ENCODE data around the gene MARK3. TPM values are rescaled to one million over a fixed set of nuclear protein-coding genes. Genes with fewer than 3 reads are reported as not detected.

MARK3 gene
- total and polyA plus RNA-seq, 2 of the 4 experiments (the other 2 are of a cell fraction): 78.5 to 80.5 TPM

GRCh38 chr14:103449634-103450161 is 64.5 kb downstream of the MARK3 start:
- Histone ChIP-seq H3K9ac (ENCODE audit: low read depth, low read length) (no peak overlapping the region), H2AK5ac (ENCODE audit: low read depth, low read length) (no peak overlapping the region), H3K4me3 (ENCODE audit: insufficient read depth, low read depth, low read length) (no peak overlapping the region), H3K79me1 (ENCODE audit: low read depth in 1 of 2, low read length in 2 of 2) (peaks cover 30 to 73% of the 10 kb centered on the region in 2 experiments; a peak in 3 of 4 replicates), H2BK15ac (ENCODE audit: low read depth, low read length) (no peak overlapping the region), H3K9me3 (ENCODE audit: control insufficient read depth, insufficient read depth, low read length) (no peaks in the 10 kb centered on the region), H3K4me1 (ENCODE audit: control insufficient read depth, insufficient read depth, low read length) (peaks cover 13% of the 10 kb centered on the region), H4K5ac (ENCODE audit: low read depth, low read length) (no peak overlapping the region), H2BK120ac (ENCODE audit: low read depth, low read length) (no peak overlapping the region), H3K27me3 (ENCODE audit: control insufficient read depth, insufficient read depth, low read length) (no peaks in the 10 kb centered on the region), H2BK5ac (ENCODE audit: low read depth, low read length, poor library complexity, severe bottlenecking) (no peak overlapping the region), H3K18ac (ENCODE audit: low read depth, low read length) (no peak overlapping the region), H2BK20ac (ENCODE audit: low read depth, low read length) (no peak overlapping the region), H3K36me3 (ENCODE audit: control insufficient read depth, insufficient read depth, low read length) (peaks cover 11% of the 10 kb centered on the region), H3K9me1 (ENCODE audit: insufficient read depth, low read length) (peaks cover 17% of the 10 kb centered on the region), H3K14ac (replicated peaks; ENCODE audit: low read depth, low read length) (no peak overlapping the region), H3K56ac (ENCODE audit: extremely low read depth, insufficient read depth, low read length) (no peak overlapping the region), H3K4ac (ENCODE audit: low read depth, low read length) (no peak overlapping the region), H4K91ac (ENCODE audit: insufficient read depth, low read depth, low read length) (no peak overlapping the region), H4K8ac (ENCODE audit: low read depth in 2 of 2, low read length in 2 of 2) (no peak overlapping the region), H3K27ac (ENCODE audit: insufficient read depth, low read length) (no peak overlapping the region), H2AFZ (replicated peaks; ENCODE audit: low read length, poor library complexity) (no peak overlapping the region), H2AK9ac (replicated peaks; ENCODE audit: low read depth, low read length, poor library complexity) (no peak overlapping the region), H3K4me2 (ENCODE audit: low read depth, low read length) (no peak overlapping the region), H3K23ac (ENCODE audit: low read depth, low read length) (no peak overlapping the region), H4K20me1 (ENCODE audit: insufficient read depth, low read length) (peaks cover 51% of the 10 kb centered on the region)
- TF ChIP-seq BHLHE40 (IDR thresholded peaks at IDR 0.05; ENCODE audit: low read depth, low read length): no peak
- no CpG with 5 or more reads among the region's 2 CpGs for WGBS, 2 experiments (ENCODE audit: extremely low coverage in 2 of 2, insufficient read length in 1 of 2)
- POLR2A ChIA-PET (ENCODE audit: unreplicated experiment): no interaction called here
- dilution Hi-C loops (cut with HindIII; ENCODE audit: low sequenced_read_pairs, unreplicated experiment): no loop called here
- ATAC-seq (ENCODE audit: low read depth) (no peak), DNase-seq (no peak)
- in situ Hi-C loops (cut with MboI; ENCODE audit: low sequenced_read_pairs): no loop called here
- intact Hi-C loops (cut with micrococcal nuclease): no loop called here
- CTCF ChIA-PET: no interaction called here
- no TSS peak for BruUV-seq (replicated peaks)

All from IMR-90 (cell line).